Erythroblast (primary cell): Measurements from ENCODE around the gene ALPG.

Source experiments
- GATA1 ChIP-seq: IDR thresholded peaks from 2 replicates; pipeline ENCODE4 v1.6.1; 2011; ENCODE audit warnings: low read depth, mild to moderate bottlenecking, control low read depth, low read length, moderate library complexity
- POLR2A ChIP-seq: IDR thresholded peaks from 2 replicates; pipeline ENCODE4 v1.6.1; 2011; ENCODE audit warnings: mild to moderate bottlenecking, low read length

DNA sequence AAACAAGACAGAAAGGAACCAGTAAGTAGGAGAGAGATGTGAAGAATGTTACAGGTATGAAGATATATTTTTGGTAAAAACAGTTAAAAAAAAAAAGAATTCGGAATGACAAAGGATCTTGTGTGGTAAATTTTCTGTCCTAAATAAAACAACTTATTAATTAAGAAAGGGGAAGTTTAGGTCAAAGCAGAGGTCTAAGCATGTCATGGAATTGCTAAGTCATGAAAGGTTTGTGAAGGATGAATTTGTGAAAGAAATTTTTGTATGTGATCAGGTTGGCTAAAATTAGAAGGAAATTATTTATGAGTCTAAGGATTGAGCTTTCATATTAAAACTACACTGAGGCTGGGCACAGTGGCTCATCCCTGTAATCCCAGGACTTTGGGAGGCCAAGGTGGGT, 11.1 kb upstream of the ALPG start:
- TF ChIP-seq POLR2A (no peak), GATA1 (no peak)
